ENCODE data around the gene UBTF. TPM values are rescaled to one million over a fixed set of nuclear protein-coding genes. Genes with fewer than 3 reads are reported as not detected.

Gene UBTF
- polyA plus RNA-seq, 12 donors: 54.5 to 112 (median 71.6) TPM; not detected in 1

DNA sequence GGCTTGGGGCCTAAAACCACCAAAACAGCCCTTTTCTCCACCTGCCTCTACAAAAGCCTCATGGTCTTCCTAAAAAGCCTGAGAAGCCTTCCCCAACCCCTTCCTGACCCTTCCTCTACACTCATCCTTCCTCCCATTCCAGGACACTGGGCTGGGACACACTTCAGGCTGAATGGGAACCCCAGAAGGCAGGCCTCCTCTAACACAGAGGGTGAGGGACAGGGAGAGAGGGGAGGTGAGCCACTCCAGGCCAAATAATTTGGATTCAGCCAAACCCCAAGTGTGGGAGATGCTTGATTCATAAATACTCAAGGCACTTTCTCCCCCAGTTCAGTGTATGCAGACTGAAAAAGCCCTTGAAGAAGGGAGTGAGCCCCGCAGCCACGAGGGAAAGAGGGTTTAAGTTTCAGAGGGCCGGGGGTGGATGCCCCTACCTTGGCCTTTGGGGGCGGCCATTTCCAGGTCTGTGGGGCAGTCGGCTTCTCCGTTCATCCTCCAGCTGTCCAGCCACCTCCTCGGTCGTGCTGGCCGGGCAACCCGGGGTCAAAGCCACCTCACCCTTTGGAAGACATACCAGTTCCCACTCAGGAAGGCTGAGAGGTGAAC lies 1.6 kb downstream of the UBTF start:
- DNase-seq: no peak

DNA sequence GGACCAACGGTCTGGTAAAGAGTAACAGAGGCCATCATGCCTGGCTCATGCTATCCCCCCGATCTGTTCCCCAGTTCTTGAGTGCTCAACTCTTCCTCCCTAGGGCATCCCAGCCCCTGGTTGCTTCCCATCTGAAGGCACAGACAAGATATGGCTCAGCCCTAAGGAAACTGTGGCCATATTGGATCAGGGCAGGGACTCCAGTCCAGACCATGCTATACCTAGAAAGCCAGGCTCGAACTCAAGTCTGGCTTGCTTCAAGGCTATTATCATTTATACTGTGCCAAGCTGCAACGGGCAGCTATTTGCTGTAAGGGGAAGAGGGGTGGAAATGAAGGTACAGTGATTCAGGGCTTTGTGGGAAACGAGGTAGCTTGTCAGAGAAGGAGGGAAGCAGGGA lies 2.8 kb downstream of the UBTF start:
- no peak for DNase-seq

DNA sequence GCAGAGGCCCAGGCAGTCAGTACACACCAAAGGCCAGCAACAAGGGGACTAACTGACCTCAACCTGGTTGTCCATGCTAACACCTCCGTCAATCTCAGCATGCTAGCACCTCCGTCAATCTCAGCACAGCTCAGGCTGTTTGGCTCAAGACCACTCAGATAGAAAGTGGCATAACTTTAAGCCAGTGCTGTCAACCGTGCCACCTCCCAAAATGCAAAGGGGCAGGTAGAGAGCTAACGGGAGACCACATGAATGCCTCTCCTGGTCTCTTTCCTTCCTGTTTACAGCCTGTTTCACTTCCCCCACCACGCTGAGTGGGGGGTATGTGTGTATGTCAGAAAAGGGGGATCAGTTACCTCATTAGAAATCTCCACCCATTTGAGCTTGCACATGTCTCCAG lies 3.3 kb downstream of the UBTF start:
- DNase-seq: no peak

DNA sequence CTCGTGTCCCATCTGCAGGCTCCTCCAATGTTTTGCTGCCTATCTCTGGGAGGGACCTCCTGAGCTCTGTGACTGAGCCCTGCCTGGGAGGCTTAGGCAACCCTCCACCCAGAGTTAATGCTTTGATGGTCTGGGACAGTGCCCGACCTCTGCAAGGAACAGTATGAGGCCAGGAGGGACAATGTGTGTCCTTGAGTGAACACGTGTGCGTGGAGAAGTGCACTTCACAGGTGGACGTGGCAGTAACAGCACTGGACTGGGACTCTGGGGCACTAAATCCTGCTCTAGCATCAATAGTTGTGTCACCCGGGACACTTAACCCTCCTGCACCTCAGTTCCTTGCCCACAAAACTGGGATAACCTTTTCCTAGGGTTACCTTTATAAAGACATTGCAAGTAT lies 4.6 kb downstream of the UBTF start:
- no peak for DNase-seq

DNA sequence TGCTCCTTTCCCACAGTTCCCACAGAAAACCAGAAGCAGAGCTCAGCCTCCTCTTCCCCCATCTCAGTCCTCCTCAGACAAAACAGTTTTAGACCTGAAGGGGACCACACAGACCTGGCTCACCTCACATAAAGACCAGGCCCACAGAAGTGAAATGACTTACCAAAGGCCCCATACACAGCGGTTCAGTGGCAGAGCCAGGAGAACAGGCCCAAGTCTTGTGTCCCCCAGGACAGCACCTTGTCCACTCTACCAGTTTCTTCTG lies 5.3 kb downstream of the UBTF start:
- DNase-seq: no peak

DNA sequence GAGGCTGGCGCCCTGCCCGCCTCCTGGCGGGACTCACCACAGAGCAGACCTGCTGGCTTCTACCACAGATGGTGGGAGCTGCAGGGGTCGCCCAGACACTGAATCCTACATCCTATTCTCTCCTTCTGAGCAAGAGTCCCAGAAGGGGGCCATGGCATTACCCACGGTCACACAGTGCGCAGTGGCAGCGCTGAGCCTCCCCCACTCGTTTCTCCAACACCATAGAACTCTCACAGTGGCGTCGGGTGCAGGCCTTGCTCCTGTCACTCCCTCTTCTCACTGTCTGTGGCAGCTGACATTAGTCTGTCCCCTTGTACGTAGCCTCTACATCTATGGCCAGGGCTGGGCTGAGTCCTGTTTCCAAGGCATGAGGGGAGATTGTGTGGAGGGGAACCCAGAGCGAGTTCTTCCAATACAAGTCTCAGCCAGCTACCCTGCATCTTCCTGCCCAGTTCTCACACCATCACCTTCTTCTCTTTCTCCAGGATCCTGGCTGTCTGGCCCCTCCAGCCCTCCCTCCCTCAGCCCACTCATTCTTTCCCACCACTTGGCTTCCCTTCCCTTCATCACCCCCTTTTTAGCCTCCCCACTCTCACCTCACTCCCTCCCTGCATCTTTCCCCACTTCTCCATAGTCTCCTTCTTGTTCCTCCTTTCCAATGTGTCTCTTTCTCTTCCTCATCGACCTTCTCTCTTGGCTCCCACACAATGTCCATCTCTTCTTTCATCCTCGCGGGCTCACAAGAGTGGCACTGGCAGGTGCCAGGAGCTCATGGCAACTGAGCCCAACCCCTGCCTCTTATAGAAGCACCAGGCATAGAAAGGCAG lies 5.9 kb downstream of the UBTF start:
- no peak for DNase-seq

DNA sequence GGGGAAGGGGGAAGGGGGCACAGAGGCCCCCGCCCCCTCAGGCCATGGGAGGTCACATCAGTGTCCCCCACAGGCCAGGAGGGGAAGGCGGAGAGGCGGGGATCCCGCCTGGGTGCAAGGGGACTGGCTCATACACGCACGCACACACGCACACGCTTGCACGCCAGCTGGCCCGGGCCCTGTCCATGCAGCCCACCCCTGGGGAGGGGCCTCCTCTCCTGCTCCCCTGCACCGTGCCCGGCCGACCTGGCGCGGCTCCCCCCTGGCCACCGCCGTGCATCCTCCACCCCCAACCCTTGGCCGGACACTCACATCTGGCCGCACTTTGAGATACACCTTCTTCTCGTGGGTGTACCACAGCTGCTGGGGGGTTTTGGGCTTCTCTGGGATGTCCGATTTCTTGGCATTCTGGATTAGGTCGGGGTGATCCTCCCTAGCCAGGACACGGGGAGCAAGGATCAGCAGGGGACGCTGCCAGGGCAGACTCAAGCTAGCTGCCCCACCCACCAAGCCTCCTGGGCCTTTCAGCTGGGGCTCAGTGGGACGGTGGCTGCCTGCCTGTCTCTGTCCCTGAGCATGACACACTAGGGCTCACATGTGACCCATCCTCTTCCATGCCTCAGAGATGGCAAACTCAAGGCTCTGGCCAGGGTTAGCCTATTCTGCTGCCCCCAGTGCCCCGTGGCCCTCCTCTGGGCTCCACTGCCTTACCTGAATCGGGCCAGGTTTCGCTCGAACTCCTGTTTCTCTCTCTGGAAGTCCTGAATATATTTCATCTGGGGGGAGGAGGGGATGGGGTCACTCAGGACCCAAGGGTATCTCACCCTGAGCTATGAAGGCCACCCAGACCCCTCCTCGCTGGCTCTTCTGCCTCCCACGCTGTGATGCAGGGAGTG lies 6.7 kb downstream of the UBTF start:
- DNase-seq: no peak

DNA sequence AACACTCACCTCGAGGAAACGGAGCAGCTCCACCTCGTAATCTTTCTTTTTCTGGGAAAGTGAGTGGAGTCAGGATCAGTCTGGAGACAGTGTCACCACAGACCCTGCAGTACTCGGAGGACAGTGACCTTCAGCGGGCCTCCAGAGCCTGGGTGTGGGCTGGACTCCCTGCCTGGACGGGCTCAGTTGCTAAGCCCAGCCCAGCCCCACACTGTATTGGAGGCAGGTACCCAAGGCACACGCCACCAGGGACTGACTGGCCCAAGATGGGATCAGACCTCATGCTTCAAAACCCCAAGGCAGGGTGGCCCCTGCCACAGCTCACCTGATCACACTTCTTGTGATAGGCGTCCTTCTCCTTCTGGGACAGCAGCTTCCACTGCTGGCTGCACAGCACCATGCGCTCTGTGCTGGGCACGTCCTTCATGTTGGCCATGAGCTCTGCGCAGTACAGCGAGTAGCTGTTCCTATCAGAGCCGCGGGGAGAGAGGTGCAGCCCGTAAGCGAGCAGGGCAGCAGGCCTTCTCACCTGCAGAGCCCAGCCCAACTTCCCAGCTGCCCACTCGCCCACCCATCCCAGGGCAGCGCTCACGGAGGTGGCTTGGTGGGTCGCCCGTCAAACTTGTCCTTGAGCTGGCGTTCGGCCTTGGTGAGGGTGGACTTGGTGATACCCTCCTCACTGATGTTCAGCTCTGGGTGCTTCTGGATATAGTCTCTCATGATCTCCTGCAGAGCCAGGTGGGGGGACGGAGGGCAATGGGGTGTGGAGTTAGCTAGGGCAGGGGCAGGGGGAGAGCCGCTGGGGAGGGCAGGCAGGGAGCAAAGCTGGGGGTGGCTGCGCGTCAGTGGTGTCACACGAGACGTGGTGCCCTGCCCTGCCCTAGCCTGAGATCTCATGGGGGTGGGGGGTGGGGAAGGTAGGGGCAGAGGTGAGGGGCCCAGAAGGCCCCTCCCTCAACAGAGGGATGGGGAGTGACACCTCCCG lies 7.9 kb downstream of the UBTF start:
- DNase-seq: no peak

DNA sequence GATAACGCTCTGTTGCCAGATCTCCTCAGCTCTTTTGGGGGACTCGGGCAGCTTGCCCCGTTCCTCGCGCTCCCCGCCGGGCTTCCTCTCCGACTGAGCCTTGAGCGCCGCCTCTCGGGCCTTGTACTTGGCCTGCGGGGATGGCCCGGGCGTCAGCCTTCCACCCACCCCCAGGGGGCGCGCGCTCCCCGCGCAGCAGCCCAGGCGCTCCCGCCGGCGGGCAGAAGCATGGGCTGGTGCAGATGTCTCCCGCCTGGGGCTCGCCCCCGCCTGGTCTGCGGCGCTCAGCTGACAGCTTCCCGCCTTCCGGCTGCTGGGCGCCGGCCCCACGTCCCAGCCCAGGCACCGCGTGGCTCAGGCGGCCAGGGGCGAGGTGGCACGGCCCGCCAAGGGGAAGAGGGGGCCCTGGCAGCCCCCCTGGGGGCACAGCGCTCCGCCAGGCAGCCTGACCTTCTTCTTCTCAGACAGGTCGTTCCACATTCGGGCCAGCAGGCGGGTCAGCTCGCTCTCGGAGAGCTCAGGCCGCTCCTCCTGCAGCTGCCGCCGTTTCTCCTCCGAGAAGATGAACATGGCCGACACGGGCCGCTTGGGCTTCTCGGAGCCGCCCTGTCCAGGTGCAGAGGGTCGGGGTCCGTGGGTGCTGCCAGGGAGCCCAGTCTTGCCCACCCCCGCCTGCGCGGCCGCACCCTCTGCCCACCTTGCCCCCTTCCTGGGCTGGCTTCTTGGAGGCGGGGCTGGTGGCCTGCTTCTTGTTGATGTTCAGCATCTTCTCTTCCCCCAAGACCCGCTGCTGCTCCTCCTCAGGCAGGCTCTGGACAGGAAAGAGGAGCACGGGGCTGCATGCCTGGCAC lies 8.9 kb downstream of the UBTF start:
- DNase-seq: peak; percentile 82

DNA sequence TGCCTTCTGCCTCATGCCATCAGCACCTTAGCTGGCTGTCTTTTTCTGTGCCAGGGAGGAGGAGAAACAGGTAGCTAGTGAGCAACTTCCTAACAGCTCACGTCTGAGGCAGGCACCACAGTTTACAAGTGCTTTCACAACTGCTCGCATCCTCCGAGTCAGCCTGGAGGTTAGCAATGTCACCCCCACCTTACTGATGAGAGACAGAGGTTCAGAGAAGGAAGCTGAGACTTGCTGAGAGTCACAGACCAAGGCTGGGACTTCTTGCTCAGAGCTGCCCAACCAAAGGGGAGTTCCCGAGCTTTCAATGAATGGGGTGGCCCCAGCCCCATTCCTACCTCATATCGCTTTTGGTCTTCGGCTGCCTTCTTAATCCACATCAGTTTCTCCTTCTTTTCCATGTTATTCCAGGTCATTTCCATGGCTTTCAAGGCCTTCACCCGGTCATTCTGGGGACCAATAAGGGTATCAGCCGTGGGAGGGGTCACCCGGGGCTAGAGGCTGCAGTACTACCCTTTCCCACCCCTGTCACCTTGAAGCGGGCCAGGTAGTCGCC lies 9.6 kb downstream of the UBTF start:
- DNase-seq: no peak

DNA sequence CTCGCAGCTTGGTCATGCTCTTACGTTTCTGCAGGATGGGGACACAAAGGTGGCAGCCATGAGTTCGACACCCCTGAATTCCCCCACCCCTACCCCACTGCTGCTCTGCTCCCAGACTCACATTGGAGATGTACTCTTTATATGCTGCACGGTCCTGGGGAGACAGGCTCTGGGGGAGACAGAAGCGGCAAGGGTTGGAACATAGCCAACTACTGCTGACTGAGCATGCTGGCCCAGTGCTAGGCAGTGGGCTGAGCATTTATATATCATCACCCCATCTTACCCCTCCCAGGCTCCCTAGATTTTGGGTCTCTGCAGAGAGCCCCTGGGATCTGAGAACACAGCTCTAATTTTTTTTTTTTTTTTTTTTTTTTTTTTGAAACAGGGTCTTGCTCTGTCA lies 11.7 kb downstream of the UBTF start:
- no peak for DNase-seq

DNA sequence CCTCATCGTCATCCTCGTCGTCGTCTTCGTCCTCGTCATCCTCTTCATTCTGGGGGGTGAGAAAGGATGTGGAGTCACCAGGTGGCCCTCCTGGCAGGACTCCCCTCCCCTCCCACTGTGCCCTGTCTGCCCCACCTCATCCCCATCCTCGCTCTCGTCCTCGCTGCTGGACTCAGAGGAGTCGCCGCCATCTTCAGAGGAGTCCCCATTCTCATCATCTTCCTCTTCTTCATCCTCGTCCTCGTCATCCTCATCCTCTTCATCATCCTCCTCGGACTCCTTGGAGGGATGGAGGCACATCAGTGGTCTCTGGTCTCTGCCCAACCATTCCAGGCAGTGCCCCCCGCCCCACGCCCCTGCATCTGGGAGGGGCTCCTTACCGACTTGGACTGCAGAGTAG lies 12.2 kb downstream of the UBTF start:
- no peak for DNase-seq

DNA sequence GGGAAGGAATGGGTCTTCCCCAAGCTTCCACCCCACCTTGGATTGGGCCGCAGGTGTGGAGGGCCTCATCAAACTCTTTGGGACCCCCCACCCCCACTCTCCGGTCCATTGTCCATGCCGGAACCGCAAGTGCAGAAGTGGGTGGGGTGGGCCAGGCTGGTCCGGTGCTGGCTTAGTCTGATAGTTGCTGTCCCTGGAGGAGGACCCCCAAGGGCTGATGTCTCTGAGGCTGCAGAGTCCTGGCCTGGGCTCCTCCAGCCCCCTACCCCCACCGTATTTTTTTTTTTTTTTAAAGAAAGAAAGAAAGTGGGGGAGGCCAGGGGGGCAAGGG lies 12.7 kb downstream of the UBTF start:
- DNase-seq: no peak

DNA sequence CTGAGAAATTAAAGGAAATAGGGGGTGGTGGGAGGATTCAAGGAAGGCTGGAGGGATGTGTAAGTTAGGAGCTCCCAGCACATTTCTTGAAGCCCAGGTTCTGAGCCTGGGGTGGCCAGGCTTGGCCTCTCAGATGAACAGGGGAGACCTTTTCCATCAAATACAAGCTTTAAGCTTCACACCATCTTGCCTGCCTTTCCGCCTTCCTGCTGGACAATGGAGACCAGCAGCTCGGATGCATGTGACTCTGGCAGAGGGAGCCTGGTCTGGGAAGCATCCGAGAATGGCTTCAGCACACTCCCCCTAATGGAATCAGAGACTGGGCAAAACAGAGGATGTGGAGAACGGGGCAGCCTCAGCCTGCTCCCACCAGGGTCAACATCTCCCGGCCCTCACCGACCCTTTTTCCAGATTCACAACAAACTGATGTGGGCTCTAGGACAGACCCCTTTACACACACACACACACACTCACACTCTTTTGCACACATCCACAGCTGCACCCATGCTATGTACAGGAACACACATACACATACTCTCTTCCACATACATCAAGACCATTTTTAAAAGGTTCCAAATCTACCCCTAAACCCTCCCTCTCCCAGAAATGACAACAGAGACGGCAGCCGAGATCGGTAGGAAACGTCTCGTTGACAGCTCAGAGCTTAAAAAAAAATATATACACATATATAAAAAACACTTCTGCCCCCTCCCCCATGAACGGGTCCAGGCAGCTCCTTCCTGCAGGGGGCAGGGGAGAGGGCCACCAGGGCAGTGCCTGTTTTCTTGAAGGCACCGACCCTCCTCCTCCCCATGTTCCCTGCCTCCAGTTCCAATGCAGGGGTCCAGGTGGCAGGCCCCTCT lies 13.3 kb downstream of the UBTF start:
- no peak for DNase-seq

DNA sequence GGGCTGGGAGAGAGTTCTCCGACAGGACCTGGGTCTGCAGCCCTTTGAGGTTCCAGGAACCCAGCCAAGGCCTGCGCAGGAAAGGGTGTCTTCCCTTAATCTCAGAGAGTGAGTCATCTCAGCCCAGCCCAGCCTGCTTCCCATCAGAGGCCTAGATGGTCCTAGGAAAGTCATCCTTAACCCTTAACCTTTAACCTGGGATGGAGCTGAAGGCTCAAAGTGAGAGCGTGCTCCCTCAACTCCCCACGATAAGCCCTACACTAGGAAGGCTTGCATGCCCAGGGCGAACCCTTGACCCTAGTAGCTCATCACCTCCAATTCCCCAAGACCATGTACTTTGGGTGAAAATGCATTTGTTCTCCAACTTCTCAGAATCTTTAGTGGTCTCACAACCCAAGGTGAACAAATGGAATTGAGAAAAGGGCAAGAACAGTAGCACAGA lies 15.0 kb downstream of the UBTF start:
- DNase-seq: no peak

DNA sequence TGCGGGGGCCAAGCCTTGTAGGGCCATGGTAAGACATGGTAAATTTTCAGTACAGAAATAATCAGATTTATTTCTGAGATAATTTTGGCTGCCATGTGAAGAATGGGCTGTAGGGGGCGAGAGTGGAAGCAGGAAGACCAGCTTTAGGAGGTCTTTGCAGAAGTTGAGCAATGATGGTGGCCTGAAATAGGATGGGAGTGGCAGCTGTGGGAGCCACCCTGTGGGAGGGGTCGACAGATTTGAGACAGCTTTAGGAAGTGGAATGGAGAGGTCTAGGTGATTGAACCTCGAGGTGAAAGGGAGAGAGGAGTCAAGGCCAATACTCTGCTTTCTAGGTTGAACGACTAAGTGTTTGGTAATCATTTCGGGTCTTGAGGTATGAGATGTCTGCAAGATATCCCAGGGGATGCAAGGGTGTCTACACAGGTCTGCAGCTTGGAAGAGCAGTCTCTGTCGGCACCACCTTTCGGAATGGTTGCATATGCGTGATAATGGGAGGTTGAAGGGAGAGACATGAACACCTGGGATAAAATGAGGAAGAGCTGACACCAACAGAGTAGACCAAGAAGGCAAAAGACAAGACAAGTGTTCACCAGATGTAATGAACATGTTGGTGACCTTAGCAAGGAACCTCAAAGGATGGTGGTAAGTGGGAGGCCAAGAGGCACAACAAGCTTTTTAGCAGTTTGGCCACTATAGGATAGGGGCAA lies 15.6 kb downstream of the UBTF start:
- no peak for DNase-seq

DNA sequence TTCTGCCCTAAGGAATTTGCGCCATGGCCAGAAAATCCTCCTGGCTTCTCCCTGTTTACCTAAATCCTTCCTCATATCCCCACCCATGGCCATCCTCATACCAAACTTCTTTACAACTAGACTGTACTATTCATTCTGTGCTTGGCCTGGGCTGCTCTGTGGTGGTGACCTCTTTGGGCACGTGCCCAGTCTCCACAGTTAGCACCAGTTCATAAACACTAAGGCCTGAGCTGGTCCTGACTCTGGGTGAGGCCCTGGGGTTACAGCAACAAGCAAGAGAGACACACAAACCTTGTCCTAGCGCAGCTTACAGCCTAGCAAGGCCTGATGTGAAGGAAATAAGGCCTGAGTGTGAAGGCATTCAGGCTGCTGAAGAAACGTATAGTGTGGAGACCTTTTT lies 16.7 kb downstream of the UBTF start:
- no peak for DNase-seq

DNA sequence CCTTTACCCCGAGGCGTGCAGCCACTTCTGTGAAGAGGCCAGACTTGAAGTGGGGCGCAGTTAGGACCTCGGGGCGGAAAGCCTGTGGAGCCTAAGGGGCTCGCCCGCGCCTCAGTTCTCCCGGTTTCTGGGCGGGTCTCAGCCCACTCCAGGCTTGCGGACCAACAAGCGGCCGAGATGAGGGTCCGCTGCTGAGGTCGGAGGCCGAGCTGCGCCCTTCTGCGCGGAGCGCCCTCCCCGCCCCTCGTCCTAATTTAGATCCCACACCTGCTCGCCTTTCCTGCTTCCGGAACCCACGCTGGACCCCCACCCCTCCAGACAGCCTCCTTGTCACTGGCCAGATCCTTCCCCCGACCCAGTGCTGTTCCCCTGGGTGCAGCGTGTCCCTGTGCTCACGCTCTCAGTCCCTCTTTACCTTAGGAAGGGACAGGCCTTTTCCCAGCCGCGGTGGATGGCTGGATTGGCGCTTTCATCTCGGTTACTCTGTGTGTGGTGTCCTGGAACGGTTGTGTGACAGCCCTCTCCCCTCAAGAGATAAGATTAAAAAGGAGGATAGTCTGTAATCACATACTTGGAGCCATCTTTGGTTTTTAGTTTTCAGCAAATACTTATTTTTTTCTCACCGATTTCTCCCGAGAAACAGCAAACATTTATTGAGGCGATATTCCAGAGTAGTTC lies 18.9 kb downstream of the UBTF start:
- DNase-seq: no peak
